Mesenchymal stem cell (in vitro differentiated cells and primary cell): Measurements from ENCODE around the gene DLG4.

ENCODE experiments used
- DNase-seq: peaks from one replicate; pipeline ENCODE4 v3.0.0-alpha.2; 2013
- H2AFZ ChIP-seq: one replicate; pipeline ENCODE4 v1.6.1; 2013; ENCODE audit warnings: low read depth, mild to moderate bottlenecking, control low read depth, inconsistent platforms, low read length, moderate library complexity
- H2AK5ac ChIP-seq: 2 replicates; pipeline ENCODE4 v1.6.1; 2013; ENCODE audit warnings: low read length, moderate library complexity, mild to moderate bottlenecking, inconsistent platforms; ENCODE audit not compliant: severe bottlenecking
- H2BK120ac ChIP-seq: one replicate; pipeline ENCODE4 v1.6.1; 2013; ENCODE audit warnings: low read depth, mild to moderate bottlenecking, inconsistent platforms, low read length, moderate library complexity
- H2BK12ac ChIP-seq, 2 experiments: one replicate each; pipeline ENCODE4 v1.6.1; 2013; ENCODE audit warnings: inconsistent platforms in 2 of 2, low read length in 2 of 2, mild to moderate bottlenecking in 2 of 2, moderate library complexity in 2 of 2, control low read depth in 1 of 2
- H2BK15ac ChIP-seq: one replicate; pipeline ENCODE4 v1.6.1; 2013; ENCODE audit warnings: mild to moderate bottlenecking, low read depth, inconsistent platforms; ENCODE audit not compliant: poor library complexity, severe bottlenecking
- H2BK5ac ChIP-seq: 2 replicates; pipeline ENCODE4 v1.6.1; 2013; ENCODE audit warnings: low read depth, mild to moderate bottlenecking, low read length, control low read depth, inconsistent platforms; ENCODE audit not compliant: poor library complexity, severe bottlenecking
- H3K14ac ChIP-seq, 2 experiments: one replicate each; pipeline ENCODE4 v1.6.1; 2013; ENCODE audit warnings: inconsistent platforms in 2 of 2, low read length in 2 of 2, control low read depth in 1 of 2, mild to moderate bottlenecking in 1 of 2, moderate library complexity in 1 of 2
- H3K18ac ChIP-seq, 2 experiments: one replicate each; pipeline ENCODE4 v1.6.1; 2013; ENCODE audit warnings: inconsistent platforms in 2 of 2, low read length in 2 of 2, control low read depth in 1 of 2, low read depth in 1 of 2, mild to moderate bottlenecking in 1 of 2
- H3K23ac ChIP-seq, 2 experiments: one replicate each; pipeline ENCODE4 v1.6.1; 2013; ENCODE audit warnings: inconsistent platforms in 2 of 2, low read length in 2 of 2, mild to moderate bottlenecking in 2 of 2, moderate library complexity in 2 of 2, control low read depth in 1 of 2
- H3K27ac ChIP-seq: 2 replicates; pipeline ENCODE4 v1.5.1; 2013; ENCODE audit warnings: mild to moderate bottlenecking, moderate library complexity, low read length, control low read depth, inconsistent platforms; ENCODE audit not compliant: poor library complexity, severe bottlenecking
- H3K27me3 ChIP-seq, 2 experiments: 2 replicates each; pipeline versions ENCODE4 v1.6.1 to v1.7.0; 2013; ENCODE audit warnings: low read length in 2 of 2, mild to moderate bottlenecking in 2 of 2, moderate library complexity in 2 of 2, control low read depth in 1 of 2, inconsistent platforms in 1 of 2; ENCODE audit not compliant: control insufficient read depth in 1 of 2, insufficient read depth in 1 of 2
- H3K36me3 ChIP-seq, 2 experiments: 2 replicates each; pipeline versions ENCODE4 v1.6.1 to v1.7.0; 2013; ENCODE audit warnings: low read length in 2 of 2, control low read depth in 1 of 2, inconsistent platforms in 1 of 2, low read depth in 1 of 2, mild to moderate bottlenecking in 1 of 2; ENCODE audit not compliant: insufficient read depth in 2 of 2, control insufficient read depth in 1 of 2
- H3K4ac ChIP-seq, 2 experiments: one replicate each; pipeline ENCODE4 v1.6.1; 2013; ENCODE audit warnings: inconsistent platforms in 2 of 2, low read length in 2 of 2, mild to moderate bottlenecking in 2 of 2, moderate library complexity in 2 of 2, control low read depth in 1 of 2, low read depth in 1 of 2
- H3K4me1 ChIP-seq: 2 replicates; pipeline ENCODE4 v1.6.1; 2013; ENCODE audit warnings: low read depth, low read length, control low read depth; ENCODE audit not compliant: control insufficient read depth, insufficient read depth
- H3K4me2 ChIP-seq: 2 replicates; pipeline ENCODE4 v1.6.1; 2013; ENCODE audit warnings: low read length, mild to moderate bottlenecking, inconsistent platforms; ENCODE audit not compliant: poor library complexity, severe bottlenecking
- H3K4me3 ChIP-seq, 2 experiments: 2 replicates each; pipeline versions ENCODE4 v1.5.1 to v1.7.0; 2013; ENCODE audit warnings: low read length in 2 of 2, mild to moderate bottlenecking in 2 of 2, control low read depth in 1 of 2, low read depth in 1 of 2; ENCODE audit not compliant: insufficient read depth in 1 of 2
- H3K79me1 ChIP-seq: replicated peaks from 2 replicates; pipeline ENCODE4 v1.6.1; 2013; ENCODE audit warnings: mild to moderate bottlenecking, control low read depth, low read length, inconsistent platforms; ENCODE audit not compliant: poor library complexity, severe bottlenecking
- H3K9ac ChIP-seq: 2 replicates; pipeline ENCODE4 v1.7.0; 2013; ENCODE audit warnings: mild to moderate bottlenecking, low read length, moderate library complexity
- H3K9me3 ChIP-seq: 2 replicates; pipeline ENCODE4 v1.7.0; 2013; ENCODE audit warnings: mild to moderate bottlenecking, low read length; ENCODE audit not compliant: control insufficient read depth
- H4K8ac ChIP-seq: one replicate; pipeline ENCODE4 v1.6.1; 2013; ENCODE audit warnings: inconsistent platforms, mild to moderate bottlenecking, low read length, moderate library complexity
- H4K91ac ChIP-seq: one replicate; pipeline ENCODE4 v1.6.1; 2013; ENCODE audit warnings: mild to moderate bottlenecking, low read length, inconsistent platforms
- WGBS: methylation state at CpG from one replicate; pipeline ENCODE4 v1.1.7; 2013; ENCODE audit warnings: mixed read lengths; 5-methylcytosine and 5-hydroxymethylcytosine counted together

DLG4 gene

DNA sequence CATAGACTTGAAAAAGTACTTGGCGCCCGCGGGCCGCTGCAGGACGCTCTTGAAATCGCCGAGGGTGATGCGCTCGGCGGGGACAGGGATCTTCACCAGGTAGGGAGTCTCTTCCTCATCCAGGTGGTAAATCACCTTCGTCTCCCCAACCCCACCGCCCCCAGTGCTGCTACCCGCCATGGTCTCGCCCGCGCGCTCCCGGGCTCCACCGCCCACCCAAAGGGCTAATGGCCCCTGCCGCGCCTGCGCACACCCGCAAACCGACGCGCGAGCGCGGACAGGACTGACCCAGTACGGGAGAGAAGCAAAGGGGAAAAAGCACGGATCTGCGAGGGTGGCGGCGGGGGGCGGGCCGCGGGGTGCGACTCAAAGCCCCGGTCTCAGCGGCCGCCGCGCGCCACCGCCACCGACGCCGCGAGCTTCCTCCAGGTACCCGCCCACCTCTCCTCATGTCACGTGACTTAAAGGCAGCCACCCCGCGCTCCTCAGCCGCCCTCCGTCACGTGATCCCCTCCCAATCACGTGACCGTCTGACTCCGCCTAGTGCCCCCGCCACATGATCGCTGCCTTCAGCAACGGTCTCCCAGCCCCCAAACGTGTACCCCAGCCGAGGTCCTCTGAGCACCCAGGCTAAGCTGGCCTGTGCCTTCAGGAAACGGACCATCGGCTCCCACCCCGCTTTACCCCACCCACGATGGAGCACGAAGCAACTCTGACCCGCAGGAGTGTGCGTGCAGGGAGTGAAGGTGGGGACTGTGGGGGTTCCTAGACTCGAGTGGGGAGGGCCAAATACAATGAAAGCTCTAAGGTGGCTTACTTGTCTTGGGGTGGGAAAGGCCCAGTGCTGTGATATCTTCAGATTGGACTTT, 14.7 kb upstream of the DLG4 start, which contains the start of gene DVL2:
DVL2 (minus strand) TSS at position 435 of the 869 bp plus-strand sequence; CDS start at position 180, 255 bp downstream.
- Histone ChIP-seq H2BK15ac (peak within 1 kb of the TSS; percentile 85), H3K14ac (peak within 1 kb of the TSS in 1 of 2 experiments; percentile 89), H4K8ac (peak within 1 kb of the TSS; percentile 94), H3K9ac (peak within 1 kb of the TSS; percentile 100), H3K27ac (peak within 1 kb of the TSS; percentile 90), H3K4me2 (peak within 1 kb of the TSS; percentile 83), H3K18ac (peak within 1 kb of the TSS; percentile 91 to 93), H3K23ac (peak within 1 kb of the TSS in 1 of 2 experiments; percentile 34), H2AK5ac (peak within 1 kb of the TSS; percentile 48), H3K4ac (peak within 1 kb of the TSS; percentile 35 to 91), H2BK5ac (peak within 1 kb of the TSS; percentile 53), H3K4me3 (peak within 1 kb of the TSS; percentile 68 to 99), H3K36me3 (peaks cover 39 to 42% of the 10 kb centered on the region in 2 experiments), H3K4me1 (peaks cover 28% of the 10 kb centered on the region), H2BK12ac (peak within 1 kb of the TSS in 1 of 2 experiments; percentile 12), H2AFZ (no peak within 1 kb of the TSS), H3K9me3 (no peaks in the 10 kb centered on the region), H2BK120ac (peak within 1 kb of the TSS; percentile 84), H4K91ac (peak within 1 kb of the TSS; percentile 85), H3K79me1 (peaks cover 11% of the 10 kb centered on the region), H3K27me3 (no peaks in the 10 kb centered on the region)
- peak; percentile 95 for DNase-seq
- WGBS, result under 1% methylated on average over 49 of the region's 72 CpGs

DNA sequence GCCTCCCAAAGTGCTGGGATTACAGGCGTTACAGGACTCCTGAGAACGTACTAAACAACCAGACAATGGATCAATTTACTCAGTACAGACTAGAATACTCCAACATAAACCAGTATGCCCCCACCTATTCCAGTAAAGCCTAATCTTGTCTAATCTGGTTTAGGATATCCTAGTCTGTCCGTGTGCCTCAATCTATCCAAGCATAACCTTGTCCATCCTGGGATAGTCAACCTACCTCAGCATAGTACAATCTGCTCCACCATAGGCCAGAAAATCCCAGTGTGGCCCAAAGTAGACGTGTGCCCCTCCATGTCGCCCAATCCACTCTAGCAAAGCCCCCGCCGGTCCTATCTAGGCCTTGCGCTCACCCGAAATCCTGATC, 14.1 kb upstream of the DLG4 start:
- H3K9ac ChIP-seq, result peak overlapping the region; percentile 100
- H2BK5ac ChIP-seq, result peak overlapping the region; percentile 46
- no peak overlapping the region for H2BK15ac ChIP-seq
- H2BK120ac ChIP-seq, result no peak overlapping the region
- H2BK12ac ChIP-seq, result no peak overlapping the region
- H3K27ac ChIP-seq, result peak overlapping the region; percentile 88
- H2AFZ ChIP-seq, result no peak overlapping the region
- H3K4me3 ChIP-seq, result peak overlapping the region; percentile 68 to 99
- WGBS, result 2% methylated on average over 9 of the region's 9 CpGs
- no peaks in the 10 kb centered on the region for H3K27me3 ChIP-seq
- peak overlapping the region; percentile 80 to 88 for H3K18ac ChIP-seq
- H3K79me1 ChIP-seq, result peaks cover 15% of the 10 kb centered on the region
- peaks cover 28% of the 10 kb centered on the region for H3K4me1 ChIP-seq
- no peak overlapping the region for H4K8ac ChIP-seq
- peak overlapping the region; percentile 77 for H3K4me2 ChIP-seq
- peak overlapping the region; percentile 60 for H4K91ac ChIP-seq
- H2AK5ac ChIP-seq, result peak overlapping the region; percentile 48
- peak overlapping the region in 1 of 2 experiments; percentile 13 for H3K14ac ChIP-seq
- no peaks in the 10 kb centered on the region for H3K9me3 ChIP-seq
- H3K4ac ChIP-seq, result peak overlapping the region in 1 of 2 experiments; percentile 69
- peaks cover 45 to 48% of the 10 kb centered on the region in 2 experiments for H3K36me3 ChIP-seq
- DNase-seq, result no peak
- no peak overlapping the region for H3K23ac ChIP-seq

DNA sequence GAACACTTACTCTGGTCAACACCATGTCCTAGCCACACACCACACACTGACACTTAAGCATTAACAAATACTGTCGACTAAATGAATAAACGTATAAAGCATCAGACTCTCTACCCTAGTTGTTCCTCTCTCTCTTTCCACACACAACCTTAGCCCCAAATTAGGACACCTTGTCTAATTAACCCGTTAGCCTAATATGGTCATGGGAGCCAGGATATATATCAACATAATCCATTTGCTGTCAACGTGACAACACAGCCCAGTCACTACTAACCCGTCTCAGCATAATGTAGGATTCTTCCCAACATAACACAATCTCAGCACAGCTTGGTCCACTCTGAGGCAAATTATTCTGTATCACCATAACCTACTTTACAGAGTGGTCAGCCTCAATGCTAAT, 12.5 kb upstream of the DLG4 start:
- Histone ChIP-seq H3K27ac (no peak overlapping the region), H3K27me3 (no peaks in the 10 kb centered on the region), H2BK120ac (no peak overlapping the region), H3K18ac (no peak overlapping the region), H3K23ac (no peak overlapping the region), H2BK5ac (no peak overlapping the region), H3K36me3 (peaks cover 59 to 62% of the 10 kb centered on the region in 2 experiments), H3K14ac (no peak overlapping the region), H2AK5ac (no peak overlapping the region), H3K4ac (no peak overlapping the region), H2BK15ac (no peak overlapping the region), H3K4me2 (no peak overlapping the region), H3K79me1 (peaks cover 22% of the 10 kb centered on the region), H3K4me1 (peaks cover 33% of the 10 kb centered on the region), H4K91ac (no peak overlapping the region), H4K8ac (no peak overlapping the region), H3K9me3 (no peaks in the 10 kb centered on the region), H3K4me3 (peak overlapping the region in 1 of 2 experiments; percentile 99), H2BK12ac (no peak overlapping the region), H3K9ac (peak overlapping the region; percentile 10), H2AFZ (no peak overlapping the region)
- 74% methylated on average over 5 of the region's 5 CpGs for whole genome bisulfite sequencing
- no peak for DNase-seq

DNA sequence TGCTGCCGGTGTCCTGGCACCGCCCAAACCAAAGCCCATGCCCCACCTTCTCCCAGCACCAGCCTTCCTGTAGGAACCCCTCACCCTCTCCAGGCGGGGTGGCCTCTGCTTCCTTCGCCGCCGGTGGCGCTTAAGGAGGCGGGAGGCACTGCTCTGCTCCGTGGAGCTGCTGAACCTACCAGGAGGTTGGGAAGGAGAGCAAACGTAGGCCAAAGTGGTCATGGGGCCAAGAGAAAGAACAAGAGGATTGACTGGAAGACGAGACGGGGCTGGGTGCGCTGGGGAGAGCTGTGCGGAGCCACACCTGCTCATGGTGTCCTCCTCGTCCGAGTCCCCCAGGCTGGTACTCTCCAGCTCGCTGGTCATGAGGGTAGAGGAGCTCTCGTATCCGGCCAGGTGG, 9.9 kb upstream of the DLG4 start:
- Histone ChIP-seq H3K23ac (no peak overlapping the region), H2BK120ac (no peak overlapping the region)
- WGBS, result 97% methylated on average over 19 of the region's 19 CpGs

More for the DNA sequence above, 9.9 kb upstream of the DLG4 start:
- Histone ChIP-seq H3K36me3 (peaks cover 57 to 62% of the 10 kb centered on the region in 2 experiments), H3K9ac (no peak overlapping the region), H3K79me1 (peaks cover 29% of the 10 kb centered on the region), H4K8ac (no peak overlapping the region), H3K14ac (no peak overlapping the region), H3K27me3 (no peaks in the 10 kb centered on the region), H2BK15ac (no peak overlapping the region), H3K18ac (no peak overlapping the region), H3K27ac (no peak overlapping the region), H3K4me2 (no peak overlapping the region), H2AFZ (no peak overlapping the region), H4K91ac (no peak overlapping the region), H3K4me1 (peaks cover 27% of the 10 kb centered on the region), H2BK5ac (no peak overlapping the region), H2BK12ac (no peak overlapping the region), H2AK5ac (no peak overlapping the region), H3K4ac (no peak overlapping the region), H3K4me3 (no peak overlapping the region), H3K9me3 (no peaks in the 10 kb centered on the region)
- no peak for DNase-seq
